ENCODE data around the gene CHST11. TPM values are rescaled to one million over a fixed set of nuclear protein-coding genes. Genes with fewer than 3 reads are reported as not detected.

Gene CHST11
- total and polyA plus RNA-seq, 4 donors, result 15.0 to 25.5 (median 18.8) TPM

DNA sequence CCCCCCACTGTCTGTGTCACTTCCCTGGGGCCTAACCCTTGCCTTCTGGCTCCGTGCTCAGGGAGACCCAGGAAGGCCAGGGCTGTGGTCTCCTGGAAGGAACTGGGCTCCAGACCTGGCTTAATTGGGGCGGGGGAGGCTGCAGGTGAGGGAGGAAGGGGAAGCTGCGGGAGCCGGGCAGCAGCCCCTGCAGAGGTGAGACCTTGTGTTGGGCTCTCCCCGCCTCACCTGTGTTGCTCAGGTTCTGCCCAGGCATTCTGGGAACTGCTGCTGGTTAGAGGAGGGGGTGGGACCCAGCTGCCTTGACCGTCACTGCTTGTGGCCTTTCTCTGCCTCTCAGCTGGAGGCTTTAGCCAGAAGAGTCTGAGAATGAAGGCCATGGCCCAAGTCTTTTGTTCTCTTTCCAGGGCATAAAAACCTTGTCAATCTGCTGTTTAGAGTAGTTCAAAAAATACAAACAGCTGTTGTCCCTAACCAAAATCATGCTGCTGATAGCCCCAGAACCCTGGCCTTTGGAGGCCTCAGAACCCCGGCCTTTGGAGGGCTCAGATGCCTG lies 247.6 kb downstream of the CHST11 start:
- no peaks in the 10 kb centered on the region for H3K9me3 ChIP-seq (ENCODE audit: control insufficient read depth, insufficient read depth, low read length)
- 82% methylated on average over 7 of the region's 7 CpGs for WGBS (ENCODE audit: insufficient coverage)
- DNase-seq (ENCODE audit: low read depth in 4 of 6, low spot score in 6 of 6), result no peak
- no peaks in the 10 kb centered on the region for H3K36me3 ChIP-seq (ENCODE audit: control insufficient read depth, insufficient read depth, low read length)
- no peak overlapping the region for H3K27ac ChIP-seq (ENCODE audit: low read depth, low read length)
- H3K27me3 ChIP-seq (ENCODE audit: control insufficient read depth, insufficient read depth, low read length), result no peaks in the 10 kb centered on the region
- H3K4me1 ChIP-seq (ENCODE audit: control insufficient read depth, insufficient read depth, low read length), result peaks cover 19% of the 10 kb centered on the region
- H3K4me3 ChIP-seq (ENCODE audit: low read depth, low read length), result no peak overlapping the region

DNA sequence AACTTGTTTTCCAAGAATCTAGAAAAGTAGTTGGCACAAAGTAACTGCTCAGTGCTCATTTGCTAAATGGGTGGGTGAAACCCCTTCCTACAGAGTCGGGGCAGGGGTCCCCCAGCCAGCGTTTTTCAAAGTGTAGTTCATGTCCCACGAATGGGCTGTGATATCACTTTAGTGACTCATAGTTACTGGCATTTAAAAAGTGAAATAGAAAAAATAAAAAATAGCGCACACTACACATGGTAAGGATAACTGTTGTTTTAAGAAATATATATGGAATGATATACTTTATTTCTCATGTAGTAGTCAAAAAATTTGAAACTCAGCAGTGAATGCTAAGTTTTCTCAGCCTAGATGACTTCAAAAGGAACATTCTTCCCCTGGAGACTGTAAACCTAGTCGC lies 250.4 kb downstream of the CHST11 start:
- H3K4me3 ChIP-seq (ENCODE audit: low read depth, low read length), result no peak overlapping the region
- no peak for DNase-seq (ENCODE audit: low read depth in 4 of 6, low spot score in 6 of 6)
- H3K36me3 ChIP-seq (ENCODE audit: control insufficient read depth, insufficient read depth, low read length), result no peaks in the 10 kb centered on the region
- H3K27me3 ChIP-seq (ENCODE audit: control insufficient read depth, insufficient read depth, low read length), result no peaks in the 10 kb centered on the region
- WGBS (ENCODE audit: insufficient coverage), result 81% methylated on average over 3 of the region's 5 CpGs
- no peaks in the 10 kb centered on the region for H3K9me3 ChIP-seq (ENCODE audit: control insufficient read depth, insufficient read depth, low read length)
- no peak overlapping the region for H3K27ac ChIP-seq (ENCODE audit: low read depth, low read length)
- H3K4me1 ChIP-seq (ENCODE audit: control insufficient read depth, insufficient read depth, low read length), result peaks cover 28% of the 10 kb centered on the region

DNA sequence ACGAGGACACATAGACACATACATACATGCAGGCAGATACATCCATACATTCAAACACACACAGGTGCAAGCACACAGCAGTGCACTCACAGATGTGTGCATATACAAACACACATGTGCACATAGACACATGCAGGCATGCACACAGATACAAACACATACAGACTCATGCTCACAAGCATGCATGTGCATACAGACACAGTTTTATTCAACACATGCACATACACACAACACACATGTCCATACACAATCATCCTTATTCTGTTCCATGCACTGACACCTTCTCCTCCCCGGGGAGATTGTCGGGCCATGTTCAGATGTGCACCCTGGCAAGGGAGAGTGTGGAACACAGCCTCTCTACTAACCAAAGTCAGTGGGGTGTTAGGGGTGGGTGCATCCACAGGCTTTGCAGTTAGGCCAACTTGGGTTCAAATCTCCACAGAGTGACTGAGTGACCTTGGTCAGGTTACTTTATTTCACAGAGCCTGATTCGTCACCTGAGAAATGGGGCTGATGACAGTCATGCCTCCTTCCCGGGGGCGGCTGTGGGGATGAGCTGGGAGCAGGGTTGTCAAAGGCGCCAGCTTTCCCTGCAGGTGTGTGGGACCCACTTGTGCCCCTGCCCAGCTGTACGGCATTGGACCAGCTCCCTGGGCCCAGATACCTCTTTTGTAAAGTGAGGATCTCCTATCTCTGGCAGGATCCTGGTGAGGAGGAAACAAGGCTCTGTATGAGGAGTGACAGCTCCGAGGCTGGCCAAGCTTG lies 251.2 kb downstream of the CHST11 start:
- no peaks in the 10 kb centered on the region for H3K36me3 ChIP-seq (ENCODE audit: control insufficient read depth, insufficient read depth, low read length)
- no peak overlapping the region for H3K27ac ChIP-seq (ENCODE audit: low read depth, low read length)
- H3K9me3 ChIP-seq (ENCODE audit: control insufficient read depth, insufficient read depth, low read length), result no peaks in the 10 kb centered on the region
- 85% methylated on average over 7 of the region's 9 CpGs for WGBS (ENCODE audit: insufficient coverage)
- H3K27me3 ChIP-seq (ENCODE audit: control insufficient read depth, insufficient read depth, low read length), result no peaks in the 10 kb centered on the region
- H3K4me3 ChIP-seq (ENCODE audit: low read depth, low read length), result no peak overlapping the region
- no peak for DNase-seq (ENCODE audit: low read depth in 4 of 6, low spot score in 6 of 6)
- peaks cover 29% of the 10 kb centered on the region for H3K4me1 ChIP-seq (ENCODE audit: control insufficient read depth, insufficient read depth, low read length)

DNA sequence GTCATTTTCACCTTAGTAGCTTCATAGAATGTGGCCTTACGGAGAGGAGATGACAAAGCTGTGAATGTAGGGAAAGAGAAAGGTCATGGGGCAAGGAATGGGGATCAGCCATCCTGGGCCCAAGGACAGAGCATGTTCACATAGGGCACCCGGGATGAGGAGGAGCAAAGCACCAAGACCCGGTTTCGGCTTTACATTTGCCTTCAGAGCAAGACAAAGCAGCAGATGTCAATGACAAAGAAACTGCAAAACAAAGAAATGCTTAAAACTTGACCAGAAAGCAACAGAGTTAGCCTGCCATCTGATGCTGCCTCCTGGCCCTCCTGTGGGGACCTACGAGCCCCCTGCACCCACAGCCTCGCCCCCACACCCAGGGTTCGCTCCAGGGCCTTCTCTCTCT lies 252.1 kb downstream of the CHST11 start:
- no peaks in the 10 kb centered on the region for H3K36me3 ChIP-seq (ENCODE audit: control insufficient read depth, insufficient read depth, low read length)
- H3K4me1 ChIP-seq (ENCODE audit: control insufficient read depth, insufficient read depth, low read length), result peaks cover 38% of the 10 kb centered on the region
- 72% methylated on average over 6 of the region's 7 CpGs for WGBS (ENCODE audit: insufficient coverage)
- no peak for DNase-seq (ENCODE audit: low read depth in 4 of 6, low spot score in 6 of 6)
- H3K27me3 ChIP-seq (ENCODE audit: control insufficient read depth, insufficient read depth, low read length), result no peaks in the 10 kb centered on the region
- H3K4me3 ChIP-seq (ENCODE audit: low read depth, low read length), result no peak overlapping the region
- H3K27ac ChIP-seq (ENCODE audit: low read depth, low read length), result no peak overlapping the region
- no peaks in the 10 kb centered on the region for H3K9me3 ChIP-seq (ENCODE audit: control insufficient read depth, insufficient read depth, low read length)

DNA sequence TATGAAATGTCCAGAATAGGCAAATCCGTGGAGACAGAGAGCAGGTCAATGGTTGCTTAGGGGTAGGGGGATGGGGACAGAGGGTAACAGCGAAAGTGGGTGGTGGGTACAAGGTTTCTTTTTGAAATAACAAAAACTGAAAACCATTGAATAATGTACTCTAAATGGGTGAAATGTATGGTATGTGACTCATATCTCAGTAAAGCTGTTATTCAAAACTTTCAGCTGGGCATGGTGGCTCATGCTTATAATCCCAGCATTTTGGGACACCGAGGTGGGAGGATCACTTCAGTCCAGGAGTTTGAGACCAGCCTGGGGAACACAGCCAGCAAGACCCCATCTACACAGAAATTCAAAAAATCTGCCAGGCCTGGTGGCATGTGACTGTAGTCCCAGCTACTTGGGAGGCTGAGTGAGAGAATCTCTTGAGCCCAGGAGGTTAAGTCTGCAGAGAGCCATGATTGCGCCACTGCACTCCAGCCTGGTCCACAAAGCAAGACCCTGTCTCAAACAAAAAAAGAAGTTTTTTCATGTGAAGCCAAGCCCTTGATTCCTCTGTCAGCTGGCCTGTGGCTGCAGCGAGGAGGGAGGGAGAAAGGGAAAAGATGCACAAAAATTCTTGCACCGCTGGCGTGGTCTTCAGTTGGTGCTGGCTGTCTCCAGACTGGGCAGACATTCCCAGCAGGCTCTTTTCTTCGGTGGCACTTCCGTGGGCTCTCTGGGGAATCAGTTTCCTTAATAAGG lies 253.1 kb downstream of the CHST11 start:
- no peak for DNase-seq (ENCODE audit: low read depth in 4 of 6, low spot score in 6 of 6)
- 79% methylated on average over 7 of the region's 9 CpGs for WGBS (ENCODE audit: insufficient coverage)
- Histone ChIP-seq H3K27me3 (ENCODE audit: control insufficient read depth, insufficient read depth, low read length) (no peaks in the 10 kb centered on the region), H3K36me3 (ENCODE audit: control insufficient read depth, insufficient read depth, low read length) (no peaks in the 10 kb centered on the region), H3K9me3 (ENCODE audit: control insufficient read depth, insufficient read depth, low read length) (no peaks in the 10 kb centered on the region), H3K4me1 (ENCODE audit: control insufficient read depth, insufficient read depth, low read length) (peaks cover 34% of the 10 kb centered on the region), H3K27ac (ENCODE audit: low read depth, low read length) (no peak overlapping the region), H3K4me3 (ENCODE audit: low read depth, low read length) (no peak overlapping the region)

DNA sequence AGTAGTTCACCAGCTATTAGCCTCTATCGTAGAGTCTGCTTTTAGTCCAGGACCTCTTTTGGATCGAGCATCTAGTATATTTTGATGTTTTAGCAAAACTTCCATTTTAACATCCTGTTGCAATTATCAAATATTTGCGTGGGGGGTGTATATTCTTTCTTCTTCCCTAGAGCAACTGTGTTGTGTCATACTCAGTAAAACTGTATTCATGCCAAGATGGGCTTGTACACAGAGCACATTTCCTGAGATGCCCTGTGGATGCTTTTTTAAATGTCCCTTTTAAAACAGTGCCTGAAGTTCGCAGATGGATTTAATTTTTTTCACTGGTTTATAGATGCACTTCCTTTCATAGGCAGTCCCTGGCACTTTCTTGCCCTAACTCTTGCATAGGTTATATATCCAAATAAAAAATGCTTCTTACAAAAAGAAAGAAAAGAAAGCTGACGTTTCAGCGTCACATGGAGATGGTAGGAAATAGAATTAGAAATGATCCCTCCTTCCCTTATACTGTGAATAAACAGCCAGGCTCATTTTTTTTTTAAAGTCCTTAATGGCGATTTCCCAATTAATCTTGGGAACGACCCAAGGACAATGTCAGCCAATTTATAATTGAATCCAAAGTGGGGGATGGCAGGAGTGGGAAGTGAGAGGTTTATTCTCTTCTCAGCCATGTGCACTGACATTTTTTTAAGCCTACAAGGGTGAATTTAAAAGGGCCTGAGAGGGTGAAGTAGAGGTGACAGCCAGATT lies 254.4 kb downstream of the CHST11 start:
- WGBS (ENCODE audit: insufficient coverage), result no CpG with 5 or more reads among the region's 8 CpGs
- no peak overlapping the region for H3K27ac ChIP-seq (ENCODE audit: low read depth, low read length)
- H3K27me3 ChIP-seq (ENCODE audit: control insufficient read depth, insufficient read depth, low read length), result no peaks in the 10 kb centered on the region
- H3K9me3 ChIP-seq (ENCODE audit: control insufficient read depth, insufficient read depth, low read length), result no peaks in the 10 kb centered on the region
- peak in 2 of 6 donors; percentile 45 to 77 for DNase-seq (ENCODE audit: low read depth in 4 of 6, low spot score in 6 of 6)
- peaks cover 46% of the 10 kb centered on the region for H3K4me1 ChIP-seq (ENCODE audit: control insufficient read depth, insufficient read depth, low read length)
- no peaks in the 10 kb centered on the region for H3K36me3 ChIP-seq (ENCODE audit: control insufficient read depth, insufficient read depth, low read length)
- no peak overlapping the region for H3K4me3 ChIP-seq (ENCODE audit: low read depth, low read length)

DNA sequence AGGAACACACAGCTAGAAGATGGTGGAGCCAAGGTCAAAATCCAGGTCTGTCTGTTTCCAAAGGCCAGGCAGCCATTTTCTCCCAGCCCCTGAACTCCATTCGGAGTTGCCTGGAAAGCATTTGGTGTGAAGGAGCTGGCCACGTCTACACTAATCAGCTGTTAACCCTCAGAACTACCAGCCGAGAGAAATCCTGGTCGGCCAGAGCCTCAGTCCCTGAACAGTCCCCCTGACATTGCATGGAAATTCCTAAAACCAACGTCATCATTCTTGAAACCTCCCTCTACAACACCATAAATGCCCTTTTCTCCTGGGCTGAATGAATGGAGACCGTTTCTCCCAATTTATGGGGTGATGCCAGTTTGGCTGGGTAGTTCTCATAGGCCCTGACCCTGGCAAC lies 255.7 kb downstream of the CHST11 start:
- no peak for DNase-seq (ENCODE audit: low read depth in 4 of 6, low spot score in 6 of 6)

DNA sequence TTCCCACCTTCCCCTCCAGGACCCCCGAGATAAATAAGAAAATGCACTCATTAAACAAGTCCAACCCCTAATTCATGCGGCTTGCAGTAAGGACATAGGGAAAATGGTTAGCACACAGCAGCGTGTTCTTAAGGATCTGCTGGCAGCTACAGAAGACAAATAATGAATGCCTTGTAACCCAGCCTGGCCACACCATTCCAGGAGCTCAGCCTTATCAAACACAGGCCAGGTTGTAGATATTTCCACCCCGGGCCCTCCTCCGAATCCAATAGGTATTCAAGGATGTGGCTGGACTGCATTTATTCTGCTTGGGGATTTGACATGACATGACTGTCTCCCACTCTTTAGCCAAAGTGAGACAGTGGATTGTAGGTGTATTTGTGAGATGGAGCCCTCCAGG lies 256.2 kb downstream of the CHST11 start:
- WGBS (ENCODE audit: insufficient coverage), result 46% methylated on average over 2 of the region's 5 CpGs
- no peak overlapping the region for H3K27ac ChIP-seq (ENCODE audit: low read depth, low read length)
- peak in 1 of 6 donors; percentile 38 for DNase-seq (ENCODE audit: low read depth in 4 of 6, low spot score in 6 of 6)

More for the DNA sequence above, 255.7 kb downstream of the CHST11 start:
- Histone ChIP-seq H3K36me3 (ENCODE audit: control insufficient read depth, insufficient read depth, low read length) (no peaks in the 10 kb centered on the region), H3K4me1 (ENCODE audit: control insufficient read depth, insufficient read depth, low read length) (peaks cover 46% of the 10 kb centered on the region), H3K4me3 (ENCODE audit: low read depth, low read length) (no peak overlapping the region), H3K9me3 (ENCODE audit: control insufficient read depth, insufficient read depth, low read length) (no peaks in the 10 kb centered on the region), H3K27ac (ENCODE audit: low read depth, low read length) (no peak overlapping the region), H3K27me3 (ENCODE audit: control insufficient read depth, insufficient read depth, low read length) (no peaks in the 10 kb centered on the region)
- whole genome bisulfite sequencing (ENCODE audit: insufficient coverage), result 74% methylated on average over 4 of the region's 6 CpGs

DNA sequence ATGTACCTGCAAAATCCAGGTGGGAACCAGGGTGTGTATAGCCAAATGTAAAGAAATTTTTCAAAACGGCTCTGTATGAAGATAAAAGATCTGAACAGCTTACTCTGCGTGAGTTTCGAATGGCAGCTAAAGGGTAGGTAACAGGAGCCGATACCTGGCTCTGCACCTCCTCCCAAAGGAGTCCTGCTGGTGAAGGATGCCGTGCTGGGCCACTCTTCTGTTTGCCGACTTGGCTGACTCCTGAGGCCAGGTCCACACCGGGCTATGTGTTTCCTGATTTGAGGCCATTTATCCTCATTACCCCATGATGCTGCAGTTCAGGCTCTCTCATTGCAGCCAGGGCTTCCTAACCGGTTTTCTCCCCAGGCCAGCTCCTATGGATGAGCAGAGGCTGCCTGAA lies 256.7 kb downstream of the CHST11 start:
- Histone ChIP-seq H3K27ac (ENCODE audit: low read depth, low read length) (no peak overlapping the region), H3K36me3 (ENCODE audit: control insufficient read depth, insufficient read depth, low read length) (no peaks in the 10 kb centered on the region), H3K27me3 (ENCODE audit: control insufficient read depth, insufficient read depth, low read length) (no peaks in the 10 kb centered on the region), H3K4me1 (ENCODE audit: control insufficient read depth, insufficient read depth, low read length) (peaks cover 53% of the 10 kb centered on the region), H3K9me3 (ENCODE audit: control insufficient read depth, insufficient read depth, low read length) (no peaks in the 10 kb centered on the region), H3K4me3 (ENCODE audit: low read depth, low read length) (no peak overlapping the region)
- DNase-seq (ENCODE audit: low read depth in 4 of 6, low spot score in 6 of 6), result no peak
- 67% methylated on average over 7 of the region's 8 CpGs for WGBS (ENCODE audit: insufficient coverage)

More for the DNA sequence above, 256.2 kb downstream of the CHST11 start:
- peaks cover 48% of the 10 kb centered on the region for H3K4me1 ChIP-seq (ENCODE audit: control insufficient read depth, insufficient read depth, low read length)
- no peak overlapping the region for H3K4me3 ChIP-seq (ENCODE audit: low read depth, low read length)
- no peaks in the 10 kb centered on the region for H3K27me3 ChIP-seq (ENCODE audit: control insufficient read depth, insufficient read depth, low read length)
- no peaks in the 10 kb centered on the region for H3K36me3 ChIP-seq (ENCODE audit: control insufficient read depth, insufficient read depth, low read length)
- H3K9me3 ChIP-seq (ENCODE audit: control insufficient read depth, insufficient read depth, low read length), result no peaks in the 10 kb centered on the region

Measured in spinal cord (tissue), 10 donors.